Gastroesophageal sphincter (tissue), 3 donors: ENCODE data around the gene DCLK2.

Source experiments
- POLR2AphosphoS5 ChIP-seq: sonication (generic); formaldehyde crosslinking; IDR thresholded peaks from one replicate; pipeline ENCODE4 v1.6.1; 2017; ENCODE audit warnings: antibody characterized with exemption
- TF ChIP-seq, protein P1 (sequence below), 4 experiments: fragments of 200-600 bp in 2 of 4; fragments of 450-650 bp in 2 of 4; sonication (generic) in 1 of 4; IDR thresholded peaks; one replicate each; pipeline ENCODE4 v1.5.1; 2017 to 2019; ENCODE audit warnings: antibody characterized with exemption in 4 of 4, mild to moderate bottlenecking in 2 of 4, moderate library complexity in 2 of 4

DNA sequence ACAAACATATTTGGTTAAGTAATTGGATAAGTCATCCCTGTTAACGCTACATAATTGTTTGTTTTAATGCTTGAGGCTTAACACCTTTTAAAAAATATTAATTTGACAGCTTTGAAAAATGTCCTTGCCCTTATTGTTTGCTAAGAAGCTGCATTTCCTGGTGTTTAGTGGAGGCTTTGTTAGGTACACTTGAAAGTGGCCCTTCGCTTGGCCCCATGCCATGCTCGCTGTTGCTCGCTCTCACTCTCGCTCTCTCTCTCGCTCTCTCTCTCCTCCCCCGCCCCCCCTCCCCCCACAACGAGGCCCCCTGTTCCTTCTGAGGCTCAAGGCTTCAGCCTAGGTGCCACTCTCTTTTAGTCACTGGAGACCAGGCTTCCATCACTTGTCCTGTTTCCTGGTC is 139.6 kb downstream of the DCLK2 start:
- TF ChIP-seq, protein P1, sequence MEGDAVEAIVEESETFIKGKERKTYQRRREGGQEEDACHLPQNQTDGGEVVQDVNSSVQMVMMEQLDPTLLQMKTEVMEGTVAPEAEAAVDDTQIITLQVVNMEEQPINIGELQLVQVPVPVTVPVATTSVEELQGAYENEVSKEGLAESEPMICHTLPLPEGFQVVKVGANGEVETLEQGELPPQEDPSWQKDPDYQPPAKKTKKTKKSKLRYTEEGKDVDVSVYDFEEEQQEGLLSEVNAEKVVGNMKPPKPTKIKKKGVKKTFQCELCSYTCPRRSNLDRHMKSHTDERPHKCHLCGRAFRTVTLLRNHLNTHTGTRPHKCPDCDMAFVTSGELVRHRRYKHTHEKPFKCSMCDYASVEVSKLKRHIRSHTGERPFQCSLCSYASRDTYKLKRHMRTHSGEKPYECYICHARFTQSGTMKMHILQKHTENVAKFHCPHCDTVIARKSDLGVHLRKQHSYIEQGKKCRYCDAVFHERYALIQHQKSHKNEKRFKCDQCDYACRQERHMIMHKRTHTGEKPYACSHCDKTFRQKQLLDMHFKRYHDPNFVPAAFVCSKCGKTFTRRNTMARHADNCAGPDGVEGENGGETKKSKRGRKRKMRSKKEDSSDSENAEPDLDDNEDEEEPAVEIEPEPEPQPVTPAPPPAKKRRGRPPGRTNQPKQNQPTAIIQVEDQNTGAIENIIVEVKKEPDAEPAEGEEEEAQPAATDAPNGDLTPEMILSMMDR (IDR thresholded peaks at IDR 0.05) = no peak
- TF ChIP-seq POLR2AphosphoS5 = no peak
